A549 (cell line): ENCODE results near the gene KRT7. TPM values are rescaled to one million over a fixed set of nuclear protein-coding genes. Genes with fewer than 3 reads are reported as not detected.
A peak's percentile ranks its signal among the peaks of the same experiment; 100 is the strongest.

Source experiments
- ATAC-seq, 2 experiments: fragments of 200-7000 bp in 1 of 2; fragments of >200 bp in 1 of 2; cut with Nextera tagmentation in 1 of 2; cut with Tn5 transposase in 1 of 2; 3 replicates each; pipeline versions ENCODE4 v1.8.0 to v1.9.1; 2018 to 2020; ENCODE audit warnings: mild to moderate bottlenecking in 1 of 2, moderate library complexity in 1 of 2
- CTCF ChIA-PET: fragments of 300-600 bp; sonication (Branson Sonifier 250); formaldehyde crosslinking; extraction: SDS; loops from one replicate; lab custom pipeline; 2021; ENCODE audit warnings: antibody characterized with exemption, inconsistent platforms; lab: Yijun Ruan, JAX
- POLR2A ChIA-PET: fragments of 350-600 bp; formaldehyde crosslinking; extraction: SDS; loops from one replicate; lab custom pipeline; 2021; ENCODE audit warnings: antibody characterized with exemption, inconsistent platforms; lab: Yijun Ruan, JAX
- DNase-seq, 2 experiments: peaks; one replicate each; pipeline versions ENCODE4 v3.0.0 to v3.0.0-alpha.2; 2011 to 2016; ENCODE audit warnings: low read depth in 1 of 2, low spot score in 1 of 2
- FAIRE-seq: peaks from 2 replicates; lab custom pipeline; 2011; peaks lifted over from hg19 to GRCh38; lab: Jason Lieb, UNC
- H3K27ac ChIP-seq, 2 experiments: fragments of >200 bp; sonication (Bioruptor Twin); formaldehyde crosslinking; 3 replicates each; pipeline ENCODE4 v1.5.1; 2016 to 2017
- H3K4me1 ChIP-seq: fragments of >200 bp; sonication (Bioruptor Twin); formaldehyde crosslinking; 3 replicates; pipeline ENCODE4 v1.6.1; 2016
- H3K4me2 ChIP-seq: fragments of >200 bp; sonication (Bioruptor Twin); formaldehyde crosslinking; 3 replicates; pipeline ENCODE4 v1.6.1; 2016
- H3K4me3 ChIP-seq: fragments of >200 bp; sonication (Bioruptor Twin); formaldehyde crosslinking; 3 replicates; pipeline ENCODE4 v1.5.1; 2016
- H3K9me3 ChIP-seq: fragments of >200 bp; sonication (Bioruptor Twin); formaldehyde crosslinking; 3 replicates; pipeline ENCODE4 v1.6.1; 2016
- ATOH8 ChIP-seq: fragments of 250-450 bp; sonication (Bioruptor Pico); IDR thresholded peaks from 2 replicates; pipeline ENCODE4 v1.5.0; 2020; ENCODE audit warnings: low read depth, mild to moderate bottlenecking, moderate library complexity
- BHLHE40 ChIP-seq: IDR thresholded peaks from 2 replicates; pipeline ENCODE4 v1.6.1; 2012; ENCODE audit warnings: low read depth, low read length, inconsistent platforms
- CBX2 ChIP-seq: fragments of 200-600 bp; sonication (generic); IDR thresholded peaks from 2 replicates; pipeline ENCODE4 v1.6.1; 2016; ENCODE audit warnings: low read depth, mild to moderate bottlenecking, borderline replicate concordance
- CBX8 ChIP-seq: fragments of 200-600 bp; sonication (generic); IDR thresholded peaks from 2 replicates; pipeline ENCODE4 v1.6.1; 2016
- E2F6 ChIP-seq: IDR thresholded peaks from 2 replicates; pipeline ENCODE4 v1.6.1; 2012; ENCODE audit warnings: low read depth, borderline replicate concordance
- EHF ChIP-seq: fragments of 250-450 bp; sonication (Bioruptor Pico); IDR thresholded peaks from 2 replicates; pipeline ENCODE4 v1.5.0; 2020; ENCODE audit warnings: mild to moderate bottlenecking
- EHMT2 ChIP-seq: fragments of 200-600 bp; sonication (generic); IDR thresholded peaks from 2 replicates; pipeline ENCODE4 v1.6.1; 2016; ENCODE audit warnings: antibody characterized with exemption, low read depth, mild to moderate bottlenecking, moderate library complexity
- ESRRA ChIP-seq: fragments of 150-350 bp; IDR thresholded peaks from 2 replicates; pipeline ENCODE4 v1.6.1; 2014; ENCODE audit warnings: mild to moderate bottlenecking, low read length, borderline replicate concordance
- FOSB ChIP-seq: fragments of 250-450 bp; sonication (Bioruptor Pico); IDR thresholded peaks from 2 replicates; pipeline ENCODE4 v1.5.0; 2020; ENCODE audit warnings: mild to moderate bottlenecking, moderate library complexity
- FOSL2 ChIP-seq, 2 experiments: fragments of 450-650 bp in 1 of 2; fragments of >200 bp in 1 of 2; sonication (Bioruptor Twin) in 1 of 2; formaldehyde crosslinking; IDR thresholded peaks; 2 replicates each; pipeline versions ENCODE4 v1.5.0 to v1.6.1; 2016 to 2020; ENCODE audit warnings: mild to moderate bottlenecking in 1 of 2, moderate library complexity in 1 of 2
- GATA3 ChIP-seq: IDR thresholded peaks from 2 replicates; pipeline ENCODE4 v1.6.1; 2012; ENCODE audit warnings: borderline replicate concordance
- HOXA7 ChIP-seq: fragments of 250-450 bp; sonication (Bioruptor Pico); IDR thresholded peaks from 2 replicates; pipeline ENCODE4 v1.5.0; 2020; ENCODE audit warnings: mild to moderate bottlenecking, moderate library complexity
- HOXB13 ChIP-seq: fragments of 250-450 bp; sonication (Bioruptor Pico); IDR thresholded peaks from 2 replicates; pipeline ENCODE4 v1.5.0; 2020; ENCODE audit warnings: low read depth, mild to moderate bottlenecking, moderate library complexity
- HOXB5 ChIP-seq: fragments of 250-450 bp; sonication (Bioruptor Pico); IDR thresholded peaks from 2 replicates; pipeline ENCODE4 v1.5.0; 2020; ENCODE audit warnings: mild to moderate bottlenecking, moderate library complexity
- JUN ChIP-seq, 2 experiments: fragments of >200 bp; sonication (Bioruptor Twin); formaldehyde crosslinking; IDR thresholded peaks; 2 replicates in 1 of 2; 3 replicates in 1 of 2; pipeline ENCODE4 v1.6.1; 2016 to 2017
- MAFK ChIP-seq: fragments of 450-650 bp; IDR thresholded peaks from 2 replicates; pipeline ENCODE4 v1.6.1; 2014; ENCODE audit not compliant: partially characterized antibody
- MAZ ChIP-seq: fragments of 150-350 bp; IDR thresholded peaks from 2 replicates; pipeline ENCODE4 v1.6.1; 2014; ENCODE audit warnings: antibody characterized with exemption, low read depth, low read length, borderline replicate concordance
- PHF8 ChIP-seq: fragments of 200-600 bp; sonication (generic); IDR thresholded peaks from 2 replicates; pipeline ENCODE4 v1.6.1; 2016; ENCODE audit warnings: low read depth, mild to moderate bottlenecking, antibody characterized with exemption, moderate library complexity, borderline replicate concordance
- POLR2AphosphoS2 ChIP-seq: conservative IDR thresholded peaks from 2 replicates; pipeline ENCODE4 v1.6.1; 2012; ENCODE audit warnings: low read length, improper control_type of control experiment, inconsistent platforms
- RAD21 ChIP-seq, 2 experiments: fragments of >200 bp in 1 of 2; sonication (Bioruptor Twin) in 1 of 2; formaldehyde crosslinking in 1 of 2; IDR thresholded peaks in 1 of 2; conservative IDR thresholded peaks in 1 of 2; 2 replicates in 1 of 2; 3 replicates in 1 of 2; pipeline ENCODE4 v1.6.1; 2012 to 2018; ENCODE audit warnings: inconsistent platforms in 1 of 2
- RARB ChIP-seq: fragments of 250-450 bp; sonication (Bioruptor Pico); IDR thresholded peaks from 2 replicates; pipeline ENCODE4 v1.8.0; 2021; ENCODE audit warnings: mild to moderate bottlenecking, moderate library complexity
- SREBF2 ChIP-seq: fragments of 450-650 bp; IDR thresholded peaks from 2 replicates; pipeline ENCODE4 v1.6.1; 2014; ENCODE audit warnings: mild to moderate bottlenecking, moderate library complexity
- TFCP2L1 ChIP-seq: fragments of 250-450 bp; sonication (Bioruptor Pico); IDR thresholded peaks from 2 replicates; pipeline ENCODE4 v1.5.0; 2021; ENCODE audit warnings: mild to moderate bottlenecking
- TP53 ChIP-seq: fragments of 250-450 bp; sonication (Bioruptor Pico); IDR thresholded peaks from 2 replicates; pipeline ENCODE4 v1.5.0; 2021; ENCODE audit warnings: mild to moderate bottlenecking, moderate library complexity
- USF2 ChIP-seq: fragments of 450-650 bp; IDR thresholded peaks from 2 replicates; pipeline ENCODE4 v1.6.1; 2014; ENCODE audit warnings: antibody characterized with exemption
- ZC3H11A ChIP-seq: fragments of 450-650 bp; IDR thresholded peaks from 2 replicates; pipeline ENCODE4 v1.6.1; 2014; ENCODE audit warnings: antibody characterized with exemption, mild to moderate bottlenecking
- ZNF302 ChIP-seq: fragments of 250-450 bp; sonication (Bioruptor Pico); IDR thresholded peaks from 2 replicates; pipeline ENCODE4 v1.9.0; 2021; ENCODE audit warnings: inconsistent platforms, mild to moderate bottlenecking, moderate library complexity
- WGBS: methylation state at CpG from one replicate; pipeline ENCODE4 v1.1.6; 2017; ENCODE audit errors: missing lambda C conversion rate; 5-methylcytosine and 5-hydroxymethylcytosine counted together
- polyA plus RNA-seq, 4 experiments: library from polyadenylated mRNA; depleted of rRNA in 3 of 4; stranded (reverse); fragments of >200 nt; fragmentation: RNase III in 1 of 4; extraction: RNeasy Plus Mini Kit Qiagen cat#74134 plus additional on column Dnase treatment in 1 of 4; gene quantifications; 2 replicates in 3 of 4; 3 replicates in 1 of 4; pipeline ENCODE4 v1.2.3, GENCODE V29; 2011 to 2017
- TF ChIP-seq, protein P1 (sequence below): IDR thresholded peaks from 2 replicates; pipeline ENCODE4 v1.6.1; 2012
- TF ChIP-seq, protein P2 (sequence below): IDR thresholded peaks from 2 replicates; pipeline ENCODE4 v1.6.1; 2012

KRT7 gene
- polyA plus RNA-seq, 2 of the 4 experiments (the other 2 are of a cell fraction), result 2,623 to 3,055 TPM

DNA sequence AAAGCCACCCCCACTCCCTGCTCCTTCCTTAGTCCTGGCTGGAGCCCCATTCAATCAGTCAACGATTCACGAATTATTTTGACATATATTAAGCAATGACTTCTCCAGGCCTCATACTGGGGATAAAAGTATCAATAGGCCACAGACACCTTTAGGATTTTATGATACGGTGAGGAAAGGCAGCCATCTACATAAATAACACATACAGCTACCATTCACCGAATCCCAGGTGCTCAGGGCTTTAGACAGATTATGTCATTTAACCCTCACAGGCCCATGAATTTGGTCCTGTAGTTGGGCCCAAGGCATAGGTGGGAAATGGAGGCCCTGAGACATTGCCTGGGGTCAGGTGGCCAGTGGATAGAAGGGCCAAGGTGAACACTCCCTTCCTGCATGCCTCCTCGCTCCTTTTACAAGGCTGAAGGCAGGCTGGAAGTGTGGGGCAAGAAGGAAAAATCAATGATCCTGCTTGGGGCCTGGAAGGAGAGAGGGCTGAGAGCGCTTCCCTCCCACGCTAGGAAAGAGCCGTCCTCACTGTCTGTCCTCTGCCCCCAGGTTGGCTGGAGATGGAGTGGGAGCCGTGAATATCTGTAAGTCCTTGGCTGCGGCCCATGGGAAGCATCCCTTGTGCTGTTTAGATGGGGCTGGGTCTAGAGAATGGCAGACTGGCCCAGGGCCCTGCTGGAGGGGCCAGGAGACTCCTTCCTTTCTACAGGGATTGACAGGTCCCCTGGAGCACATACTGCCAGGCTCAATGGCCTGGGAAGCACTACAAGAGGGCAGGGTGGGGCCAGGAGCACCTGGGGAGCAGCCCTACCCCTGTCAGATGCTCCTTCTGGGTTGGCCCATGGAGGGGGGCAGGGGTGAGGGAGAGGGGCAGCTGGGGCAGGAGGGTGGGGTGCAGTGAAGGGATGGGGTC, 14.8 kb downstream of the KRT7 start (continued):
- peak; percentile 90 for TF ChIP-seq HOXA7 (CRISPR knock-in tag)
- peak; percentile 98 for TF ChIP-seq POLR2AphosphoS2
- TF ChIP-seq BHLHE40, result no peak
- TF ChIP-seq RARB (CRISPR knock-in tag), result no peak; the same call in none of the 2 replicates
- no peak; the same call in 1 of the 2 replicates for TF ChIP-seq FOSL2 (IDR thresholded peaks at IDR 0.05)
- 0 out of 2 replicates have a peak, but pooled peaks have one; percentile 2 for TF ChIP-seq FOSL2 (CRISPR knock-in tag; IDR thresholded peaks at IDR 0.05)
- TF ChIP-seq EHF (CRISPR knock-in tag), result peak; percentile 52; the same call in 1 of the 2 replicates

GRCh38 chr12:52248541-52249461, 15.8 kb downstream of the KRT7 start:
- peak overlapping the region; percentile 92 to 97 for H3K27ac ChIP-seq
- FAIRE-seq, result no peak

More at GRCh38 chr12:52248541-52249461, 15.8 kb downstream of the KRT7 start:
- Histone ChIP-seq H3K9me3 (no peaks in the 10 kb centered on the region), H3K4me1 (peaks cover 96% of the 10 kb centered on the region), H3K4me3 (no peak overlapping the region), H3K4me2 (peak overlapping the region; percentile 99)
- TF ChIP-seq, protein P1, sequence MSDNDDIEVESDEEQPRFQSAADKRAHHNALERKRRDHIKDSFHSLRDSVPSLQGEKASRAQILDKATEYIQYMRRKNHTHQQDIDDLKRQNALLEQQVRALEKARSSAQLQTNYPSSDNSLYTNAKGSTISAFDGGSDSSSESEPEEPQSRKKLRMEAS, result peak; percentile 54
- TF ChIP-seq RARB (CRISPR knock-in tag), result peak; percentile 57
- no peak for TF ChIP-seq SREBF2
- no peak for TF ChIP-seq FOSL2 (IDR thresholded peaks at IDR 0.05)
- peak; percentile 16; the same call in 1 of the 2 replicates for TF ChIP-seq FOSL2 (CRISPR knock-in tag; IDR thresholded peaks at IDR 0.05)
- no peak for TF ChIP-seq ESRRA
- peak; percentile 30; the same call in 1 of the 2 replicates for TF ChIP-seq HOXB13 (CRISPR knock-in tag)
- 0 out of 2 replicates have a peak, but pooled peaks have one; percentile 6 for TF ChIP-seq USF2
- TF ChIP-seq RAD21 (conservative IDR thresholded peaks at IDR 0.05 in 1 of 2, IDR thresholded peaks at IDR 0.05 in 1 of 2), result 0 out of 5 replicates have a peak, but pooled peaks of 1 of the 2 experiments have one; percentile 2
- TF ChIP-seq TP53 (CRISPR knock-in tag), result peak; percentile 72
- TF ChIP-seq EHMT2, result no peak
- no peak for TF ChIP-seq PHF8
- TF ChIP-seq ZC3H11A, result no peak
- TF ChIP-seq JUN (IDR thresholded peaks at IDR 0.05), result peak; percentile 45 to 69; a peak in 4 of 5 replicates
- peak; percentile 12; the same call in 1 of the 2 replicates for TF ChIP-seq ATOH8 (CRISPR knock-in tag)
- no peak for TF ChIP-seq MAFK
- TF ChIP-seq TFCP2L1, result peak; percentile 43
- TF ChIP-seq ZNF302 (CRISPR knock-in tag), result no peak
- TF ChIP-seq, protein P2, sequence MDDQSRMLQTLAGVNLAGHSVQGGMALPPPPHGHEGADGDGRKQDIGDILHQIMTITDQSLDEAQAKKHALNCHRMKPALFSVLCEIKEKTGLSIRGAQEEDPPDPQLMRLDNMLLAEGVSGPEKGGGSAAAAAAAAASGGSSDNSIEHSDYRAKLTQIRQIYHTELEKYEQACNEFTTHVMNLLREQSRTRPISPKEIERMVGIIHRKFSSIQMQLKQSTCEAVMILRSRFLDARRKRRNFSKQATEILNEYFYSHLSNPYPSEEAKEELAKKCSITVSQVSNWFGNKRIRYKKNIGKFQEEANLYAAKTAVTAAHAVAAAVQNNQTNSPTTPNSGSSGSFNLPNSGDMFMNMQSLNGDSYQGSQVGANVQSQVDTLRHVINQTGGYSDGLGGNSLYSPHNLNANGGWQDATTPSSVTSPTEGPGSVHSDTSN, result peak; percentile 20
- no peak for TF ChIP-seq CBX8
- no peak for TF ChIP-seq CBX2
- peak; percentile 38 for TF ChIP-seq POLR2AphosphoS2
- 0 out of 2 replicates have a peak, but pooled peaks have one; percentile 38 for TF ChIP-seq E2F6
- no peak for TF ChIP-seq MAZ
- TF ChIP-seq FOSB (CRISPR knock-in tag), result peak; percentile 63
- TF ChIP-seq HOXB5 (CRISPR knock-in tag), result peak; percentile 17
- peak; percentile 9 for TF ChIP-seq GATA3
- whole genome bisulfite sequencing, result 61% methylated on average over 18 of the region's 18 CpGs
- ChIA-PET POLR2A (interaction anchor here (0.7 to 18.5 kb wide), 11 partner anchors 13 to 631 kb away, joined by 3 to 383 read pairs (median 5); partner anchors contain the start of genes KRT7, KRT80 and KRT86), CTCF (interaction anchor here (0.6 to 14.8 kb wide), 13 partner anchors 14 to 631 kb away, joined by 3 to 321 read pairs (median 5); partner anchors contain the start of genes KRT7 and KRT86)
- peak in 1 of 2 experiments; percentile 71 for DNase-seq
- peak; percentile 0; a peak in 3 of 6 replicates for ATAC-seq
